Stimulated activated naive CD8-positive, alpha-beta T cell treated with anti-CD3 and anti-CD28 coated beads, Interleukin-15, amount 100 ng/mL, for 72 hours (primary cell): ENCODE data around the gene KIAA0232.

Source experiments
- ATAC-seq: fragments of 150-1000 bp; cut with Tn5 transposase; 2 replicates; pipeline ENCODE4 v1.10.0; 2021; ENCODE audit warnings: mild to moderate bottlenecking, moderate library complexity
- DNase-seq, 2 donors: peaks; one replicate each; pipeline ENCODE4 v3.0.0; 2021 to 2022
- H3K27ac Mint-ChIP-seq, 2 donors: one replicate each; pipeline ENCODE4 v1.8.0; 2022; ENCODE audit warnings: mild to moderate bottlenecking in 2 of 2, mixed read lengths in 2 of 2, moderate library complexity in 2 of 2
- H3K27me3 Mint-ChIP-seq: one replicate; pipeline ENCODE4 v1.8.0; 2022; ENCODE audit warnings: mixed read lengths
- H3K4me1 Mint-ChIP-seq: one replicate; pipeline ENCODE4 v1.8.0; 2022; ENCODE audit warnings: mild to moderate bottlenecking, mixed read lengths
- H3K4me3 Mint-ChIP-seq, 2 donors: one replicate each; pipeline ENCODE4 v1.8.0; 2022; ENCODE audit warnings: mild to moderate bottlenecking in 2 of 2, mixed read lengths in 2 of 2, moderate library complexity in 1 of 2
- H3K9me3 Mint-ChIP-seq, 2 donors: one replicate each; pipeline ENCODE4 v1.8.0; 2022; ENCODE audit warnings: mixed read lengths in 2 of 2

KIAA0232 gene, protein sequence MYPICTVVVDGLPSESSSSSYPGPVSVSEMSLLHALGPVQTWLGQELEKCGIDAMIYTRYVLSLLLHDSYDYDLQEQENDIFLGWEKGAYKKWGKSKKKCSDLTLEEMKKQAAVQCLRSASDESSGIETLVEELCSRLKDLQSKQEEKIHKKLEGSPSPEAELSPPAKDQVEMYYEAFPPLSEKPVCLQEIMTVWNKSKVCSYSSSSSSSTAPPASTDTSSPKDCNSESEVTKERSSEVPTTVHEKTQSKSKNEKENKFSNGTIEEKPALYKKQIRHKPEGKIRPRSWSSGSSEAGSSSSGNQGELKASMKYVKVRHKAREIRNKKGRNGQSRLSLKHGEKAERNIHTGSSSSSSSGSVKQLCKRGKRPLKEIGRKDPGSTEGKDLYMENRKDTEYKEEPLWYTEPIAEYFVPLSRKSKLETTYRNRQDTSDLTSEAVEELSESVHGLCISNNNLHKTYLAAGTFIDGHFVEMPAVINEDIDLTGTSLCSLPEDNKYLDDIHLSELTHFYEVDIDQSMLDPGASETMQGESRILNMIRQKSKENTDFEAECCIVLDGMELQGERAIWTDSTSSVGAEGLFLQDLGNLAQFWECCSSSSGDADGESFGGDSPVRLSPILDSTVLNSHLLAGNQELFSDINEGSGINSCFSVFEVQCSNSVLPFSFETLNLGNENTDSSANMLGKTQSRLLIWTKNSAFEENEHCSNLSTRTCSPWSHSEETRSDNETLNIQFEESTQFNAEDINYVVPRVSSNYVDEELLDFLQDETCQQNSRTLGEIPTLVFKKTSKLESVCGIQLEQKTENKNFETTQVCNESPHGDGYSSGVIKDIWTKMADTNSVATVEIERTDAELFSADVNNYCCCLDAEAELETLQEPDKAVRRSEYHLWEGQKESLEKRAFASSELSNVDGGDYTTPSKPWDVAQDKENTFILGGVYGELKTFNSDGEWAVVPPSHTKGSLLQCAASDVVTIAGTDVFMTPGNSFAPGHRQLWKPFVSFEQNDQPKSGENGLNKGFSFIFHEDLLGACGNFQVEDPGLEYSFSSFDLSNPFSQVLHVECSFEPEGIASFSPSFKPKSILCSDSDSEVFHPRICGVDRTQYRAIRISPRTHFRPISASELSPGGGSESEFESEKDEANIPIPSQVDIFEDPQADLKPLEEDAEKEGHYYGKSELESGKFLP (N-terminal part only)

DNA sequence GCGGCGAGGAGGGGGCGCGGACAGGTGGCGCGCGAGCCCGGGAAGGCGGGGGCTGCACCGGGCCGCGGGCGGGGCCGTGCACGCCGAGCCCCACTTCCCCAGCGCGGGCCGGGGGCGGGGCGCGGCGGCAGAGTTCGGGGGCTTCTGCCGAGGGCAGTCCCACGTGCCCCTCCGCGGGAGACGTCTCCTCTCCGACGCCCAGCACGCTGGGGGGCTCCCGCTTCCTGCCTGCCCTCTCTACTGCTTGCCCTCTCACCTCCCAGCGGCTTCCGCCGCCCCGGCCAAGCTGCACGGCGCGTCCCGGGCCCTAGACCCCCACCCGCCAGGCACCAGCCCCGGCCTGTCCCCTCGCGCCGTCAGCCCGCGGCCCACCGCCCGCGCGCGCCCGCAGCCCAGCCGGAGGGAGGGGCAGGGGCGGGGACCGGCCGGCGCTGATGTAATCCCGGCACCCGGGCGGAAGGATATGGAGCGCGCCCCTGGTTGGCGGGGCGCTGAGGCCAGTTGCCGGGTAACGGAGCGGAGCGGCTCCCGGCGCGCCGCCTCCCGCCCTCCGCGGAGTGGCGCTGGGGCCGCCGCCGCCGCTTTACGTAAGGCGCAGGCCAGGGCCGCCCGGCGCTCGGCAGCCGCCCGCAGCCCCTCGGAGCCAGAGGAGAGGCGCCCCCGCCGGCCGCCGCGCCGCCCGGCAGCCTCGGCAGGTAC is at the start of gene KIAA0232:
Gene KIAA0232 (plus strand): TSS at position 581 of the 699 bp plus-strand sequence. CDS start 41,727 bp downstream, outside the sequence.
- ATAC-seq (peak; percentile 82), DNase-seq (peak; percentile 91 to 94)
- H3K27me3 Mint-ChIP-seq, result no peaks in the 10 kb centered on the region
- H3K4me3 Mint-ChIP-seq, result peak within 1 kb of the TSS; percentile 90 to 92
- no peaks in the 10 kb centered on the region for H3K9me3 Mint-ChIP-seq
- peaks cover 74% of the 10 kb centered on the region for H3K4me1 Mint-ChIP-seq
- peak within 1 kb of the TSS; percentile 86 to 87 for H3K27ac Mint-ChIP-seq

DNA sequence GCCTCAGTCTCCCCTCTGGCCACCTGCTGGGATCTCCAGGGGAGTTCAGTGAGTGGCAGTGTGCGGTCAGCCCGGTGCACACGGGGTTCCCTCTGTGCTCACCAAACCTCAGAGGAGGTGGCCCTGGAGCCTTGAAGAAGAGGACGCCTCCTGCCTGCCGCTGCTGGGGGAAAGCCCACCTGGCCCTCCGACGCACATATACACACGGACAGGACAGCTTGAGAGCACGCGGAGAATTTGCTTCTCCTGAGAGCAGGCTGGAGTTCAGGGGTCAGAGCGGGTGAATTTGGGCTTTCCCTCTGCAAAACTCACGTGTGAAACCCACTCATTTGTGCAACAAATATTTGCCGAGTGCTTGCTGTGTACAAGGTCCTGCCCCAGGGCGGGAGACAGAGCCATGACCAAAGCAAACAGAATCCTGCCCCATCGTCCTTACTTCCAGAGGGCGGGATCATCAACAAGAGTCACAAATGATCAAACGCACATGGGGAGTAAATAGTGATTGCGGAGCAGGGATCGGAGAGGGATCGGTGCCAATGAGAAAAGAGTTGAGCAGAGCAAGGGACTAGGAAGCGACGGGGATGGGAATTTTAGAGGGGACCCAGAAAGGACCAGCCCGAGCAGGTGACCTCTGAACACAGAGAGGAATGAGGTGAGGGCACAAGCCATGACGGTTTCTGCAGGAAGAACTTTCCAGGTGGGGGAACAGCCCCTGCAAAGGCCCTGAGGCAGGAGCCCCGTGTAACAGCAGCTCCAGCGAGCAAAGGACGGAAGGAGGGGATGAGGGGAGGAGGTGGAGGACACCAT is 49.0 kb upstream of the KIAA0232 start:
- no peak overlapping the region for H3K27ac Mint-ChIP-seq
- H3K4me1 Mint-ChIP-seq, result peaks cover 2% of the 10 kb centered on the region
- no peak overlapping the region for H3K4me3 Mint-ChIP-seq
- no peaks in the 10 kb centered on the region for H3K27me3 Mint-ChIP-seq
- no peak for ATAC-seq
- no peaks in the 10 kb centered on the region for H3K9me3 Mint-ChIP-seq
- DNase-seq, result no peak

DNA sequence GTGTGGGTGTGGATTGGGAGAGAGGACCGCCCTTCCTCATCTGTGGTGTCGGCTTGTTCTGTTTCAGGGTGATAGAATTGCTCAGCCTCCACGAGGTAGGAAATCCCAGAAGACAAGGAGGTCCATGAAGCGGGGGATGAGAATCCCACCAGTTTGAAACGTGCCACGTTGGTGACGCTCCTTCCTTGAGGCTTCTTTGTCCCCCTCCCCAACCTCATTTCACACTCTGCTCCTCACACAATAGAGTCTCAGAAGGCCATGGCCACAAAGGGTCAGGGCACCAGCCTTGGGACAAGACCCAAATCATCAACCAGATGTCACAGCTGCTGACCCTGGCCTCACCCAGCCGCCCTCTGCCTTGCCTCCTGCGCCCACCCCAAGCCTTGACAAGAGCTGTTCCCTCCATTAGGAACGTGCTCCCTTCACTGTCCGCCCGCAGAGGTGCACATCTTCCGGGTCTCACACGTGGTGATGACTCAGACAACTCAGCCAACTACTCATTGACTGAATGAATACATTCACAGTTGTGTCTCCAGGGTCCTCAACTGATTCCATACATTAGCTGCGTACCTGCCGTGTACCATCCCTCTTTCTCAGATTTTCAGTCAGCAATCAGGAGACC is 48.3 kb upstream of the KIAA0232 start:
- DNase-seq (no peak), ATAC-seq (no peak)
- no peaks in the 10 kb centered on the region for H3K27me3 Mint-ChIP-seq
- peak overlapping the region in 1 of 2 donors; percentile 77 for H3K27ac Mint-ChIP-seq
- H3K9me3 Mint-ChIP-seq, result no peaks in the 10 kb centered on the region
- no peaks in the 10 kb centered on the region for H3K4me1 Mint-ChIP-seq
- H3K4me3 Mint-ChIP-seq, result no peak overlapping the region

DNA sequence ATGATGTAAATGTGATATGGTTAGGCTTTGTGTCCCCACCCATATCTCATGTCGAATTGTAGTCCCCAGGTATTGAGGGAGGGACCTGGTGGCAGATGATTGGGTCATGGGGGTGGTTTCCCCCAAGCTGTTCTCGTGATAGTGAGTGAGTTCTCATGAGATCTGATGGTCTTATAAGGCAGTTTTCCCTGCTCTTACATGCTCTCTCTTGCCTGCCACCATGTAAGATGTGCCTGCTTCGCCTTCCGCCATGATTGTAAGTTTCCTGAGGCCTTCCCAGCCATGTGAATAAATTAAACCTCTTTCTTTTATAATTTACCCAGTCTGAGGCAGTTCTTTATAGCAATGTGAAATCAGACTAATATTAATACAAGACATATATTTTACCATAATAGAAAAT is 42.6 kb upstream of the KIAA0232 start:
- ATAC-seq (no peak), DNase-seq (no peak)
- Mint-ChIP-seq H3K27me3 (no peaks in the 10 kb centered on the region), H3K27ac (no peak overlapping the region), H3K4me3 (no peak overlapping the region), H3K4me1 (peaks cover 8% of the 10 kb centered on the region), H3K9me3 (no peaks in the 10 kb centered on the region)

DNA sequence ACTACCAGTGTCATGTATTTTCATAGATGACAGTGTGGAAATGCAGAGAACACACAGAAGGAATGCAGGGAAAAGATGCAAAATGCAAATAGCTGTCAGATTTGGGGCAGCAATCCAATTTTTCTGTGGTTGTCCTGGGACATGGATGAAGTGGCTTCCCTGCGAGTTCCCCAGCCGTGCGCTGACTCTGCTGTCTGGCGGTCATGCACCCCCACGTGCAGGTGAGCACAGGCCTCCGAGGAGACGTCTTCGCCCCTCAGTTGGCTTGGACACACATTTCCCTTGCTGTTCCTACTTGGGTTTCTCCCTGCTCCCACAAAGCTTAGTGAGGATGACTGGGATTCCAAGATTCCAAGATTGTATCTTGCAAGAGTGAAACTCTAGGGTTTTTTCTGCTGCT is 42.2 kb upstream of the KIAA0232 start:
- H3K4me1 Mint-ChIP-seq, result peaks cover 8% of the 10 kb centered on the region
- H3K27me3 Mint-ChIP-seq, result no peaks in the 10 kb centered on the region
- ATAC-seq, result no peak
- no peak overlapping the region for H3K27ac Mint-ChIP-seq
- no peak overlapping the region for H3K4me3 Mint-ChIP-seq
- no peaks in the 10 kb centered on the region for H3K9me3 Mint-ChIP-seq
- DNase-seq, result no peak

DNA sequence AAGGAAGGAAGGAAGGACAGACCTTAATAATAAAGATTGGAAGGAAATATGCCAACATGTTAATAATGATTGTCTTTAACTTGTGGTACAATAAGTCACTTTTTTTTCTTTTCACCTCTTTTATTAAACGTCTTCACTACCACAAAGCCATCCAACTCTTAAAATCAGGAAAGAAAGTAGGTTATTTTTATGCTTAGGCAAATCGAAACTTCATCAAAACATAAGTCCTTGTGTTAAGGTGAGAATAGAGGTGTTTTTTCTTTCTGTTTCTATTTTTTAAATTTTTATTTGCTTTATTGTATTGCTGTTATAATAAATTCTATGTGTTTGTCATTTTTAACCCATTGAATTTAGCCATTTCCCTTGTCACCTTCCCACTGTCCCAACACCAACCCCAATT is 40.0 kb upstream of the KIAA0232 start:
- ATAC-seq (no peak), DNase-seq (no peak)
- H3K27me3 Mint-ChIP-seq, result no peaks in the 10 kb centered on the region
- H3K9me3 Mint-ChIP-seq, result no peaks in the 10 kb centered on the region
- peak overlapping the region in 1 of 2 donors; percentile 65 for H3K27ac Mint-ChIP-seq
- peaks cover 8% of the 10 kb centered on the region for H3K4me1 Mint-ChIP-seq
- no peak overlapping the region for H3K4me3 Mint-ChIP-seq

DNA sequence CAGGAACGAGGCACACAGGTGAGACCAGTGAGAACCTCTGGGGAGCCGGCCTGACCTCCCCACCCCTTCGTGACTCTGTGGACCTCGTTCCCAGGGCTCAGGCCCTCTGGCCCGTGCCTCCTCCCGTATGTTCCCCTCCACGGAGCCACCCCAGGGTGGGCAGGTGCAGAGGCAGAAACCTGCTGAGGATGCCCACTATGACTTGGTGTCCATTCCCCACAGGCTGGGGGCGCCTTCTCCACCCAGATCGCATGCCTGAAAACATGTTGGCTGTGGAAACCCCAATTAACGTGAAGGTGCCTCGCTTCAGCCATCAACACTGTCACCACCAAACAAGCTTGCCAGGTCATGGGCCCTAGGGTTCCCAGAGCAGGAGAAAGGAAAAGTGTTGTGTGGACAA is 39.5 kb upstream of the KIAA0232 start:
- no peaks in the 10 kb centered on the region for H3K9me3 Mint-ChIP-seq
- H3K4me3 Mint-ChIP-seq, result no peak overlapping the region
- peak overlapping the region in 1 of 2 donors; percentile 65 for H3K27ac Mint-ChIP-seq
- DNase-seq (no peak), ATAC-seq (no peak)
- H3K27me3 Mint-ChIP-seq, result no peaks in the 10 kb centered on the region
- H3K4me1 Mint-ChIP-seq, result peaks cover 8% of the 10 kb centered on the region

DNA sequence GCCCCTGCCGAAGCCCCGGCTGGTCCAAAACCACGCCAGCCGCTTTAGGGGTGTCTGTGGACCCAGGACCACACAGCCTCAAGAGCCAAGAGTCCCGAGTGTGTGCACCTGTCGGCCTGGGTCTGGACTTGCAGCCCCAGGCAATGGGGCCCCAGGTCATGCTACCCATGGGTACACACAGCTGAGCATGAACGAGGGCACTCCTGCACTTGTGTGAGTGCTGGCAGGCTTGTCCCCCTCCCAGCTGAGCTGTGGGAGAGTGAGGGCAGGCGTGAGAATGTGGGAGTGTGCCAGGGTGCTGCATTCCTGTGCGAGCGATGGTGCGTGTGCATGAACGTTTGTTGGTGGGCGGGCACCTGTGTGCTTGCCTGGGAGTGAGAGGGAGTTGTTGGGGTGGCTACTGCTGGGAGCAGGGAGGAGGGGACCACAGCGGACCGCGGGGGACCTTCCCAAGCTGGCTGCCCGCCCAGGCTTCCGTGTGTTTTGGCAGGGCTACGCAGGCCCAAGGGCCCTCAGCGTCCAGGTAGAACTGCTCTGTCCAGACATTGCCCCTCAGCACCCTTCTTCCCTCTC is 35.7 kb upstream of the KIAA0232 start:
- H3K27ac Mint-ChIP-seq, result no peak overlapping the region
- peaks cover 14% of the 10 kb centered on the region for H3K4me1 Mint-ChIP-seq
- H3K9me3 Mint-ChIP-seq, result no peaks in the 10 kb centered on the region
- H3K27me3 Mint-ChIP-seq, result no peaks in the 10 kb centered on the region
- H3K4me3 Mint-ChIP-seq, result no peak overlapping the region
- ATAC-seq (peak; percentile 19), DNase-seq (no peak)

DNA sequence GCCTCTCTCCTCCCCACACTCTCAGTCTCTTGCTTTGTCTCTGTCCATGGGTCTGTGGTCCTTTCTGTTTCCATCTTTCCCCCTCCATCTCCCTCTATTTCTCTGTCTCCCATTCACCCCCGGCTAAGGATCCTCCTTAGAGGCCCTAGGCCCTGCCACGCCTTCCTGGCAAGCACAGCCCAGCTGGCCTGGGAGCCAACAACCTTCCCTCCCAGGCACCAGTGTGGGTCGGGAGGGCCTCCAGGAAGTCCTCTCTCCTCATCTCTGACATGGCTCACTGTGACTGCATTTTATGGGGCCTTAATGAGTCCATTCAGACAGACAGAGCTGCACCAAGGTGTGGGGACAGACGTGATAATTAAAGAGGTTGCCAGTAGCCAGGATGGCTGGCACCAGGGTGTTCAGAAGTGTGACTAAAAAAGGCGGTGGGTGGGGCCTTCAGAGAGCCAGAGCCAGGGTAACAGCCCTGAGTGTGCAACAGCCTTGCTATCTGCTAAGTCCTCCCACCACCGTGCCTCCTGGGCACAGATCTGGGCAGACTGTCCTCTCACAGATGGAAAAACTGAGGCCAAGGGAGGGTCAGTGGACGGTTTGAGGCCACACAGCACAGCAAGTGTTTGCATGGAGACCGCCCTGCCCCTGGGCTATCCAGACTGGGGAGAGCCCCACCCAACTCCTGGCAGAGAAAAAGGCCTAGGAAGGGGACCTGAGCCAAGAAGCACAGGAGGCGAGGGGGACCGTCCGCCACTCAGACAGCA is 35.1 kb upstream of the KIAA0232 start:
- H3K27me3 Mint-ChIP-seq, result no peaks in the 10 kb centered on the region
- H3K27ac Mint-ChIP-seq, result peak overlapping the region in 1 of 2 donors; percentile 73
- H3K9me3 Mint-ChIP-seq, result no peaks in the 10 kb centered on the region
- peaks cover 15% of the 10 kb centered on the region for H3K4me1 Mint-ChIP-seq
- ATAC-seq (no peak), DNase-seq (no peak)
- no peak overlapping the region for H3K4me3 Mint-ChIP-seq

DNA sequence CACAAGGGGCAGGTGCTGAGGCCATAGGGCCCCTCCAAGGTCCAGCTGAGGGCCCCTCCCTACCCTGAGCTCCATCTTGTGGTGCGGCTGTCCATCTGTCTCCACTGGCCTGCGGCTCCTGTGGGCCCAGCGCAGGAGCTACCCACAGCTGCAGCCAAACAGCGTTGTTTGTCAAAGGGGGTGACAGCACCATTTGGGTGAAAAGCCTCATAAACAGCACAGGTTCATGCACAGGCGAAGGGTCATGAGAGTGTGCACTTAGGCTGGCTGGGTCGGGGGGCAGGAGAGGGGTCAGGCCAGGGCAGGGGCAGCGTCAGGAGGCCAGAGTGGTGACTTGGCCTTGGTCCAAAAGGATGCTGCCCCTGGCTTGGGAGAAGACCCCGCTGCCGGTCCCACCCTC is 34.2 kb upstream of the KIAA0232 start:
- Mint-ChIP-seq H3K27me3 (no peaks in the 10 kb centered on the region), H3K4me1 (peaks cover 9% of the 10 kb centered on the region), H3K4me3 (no peak overlapping the region), H3K9me3 (no peaks in the 10 kb centered on the region), H3K27ac (no peak overlapping the region)
- no peak for DNase-seq
- no peak for ATAC-seq

DNA sequence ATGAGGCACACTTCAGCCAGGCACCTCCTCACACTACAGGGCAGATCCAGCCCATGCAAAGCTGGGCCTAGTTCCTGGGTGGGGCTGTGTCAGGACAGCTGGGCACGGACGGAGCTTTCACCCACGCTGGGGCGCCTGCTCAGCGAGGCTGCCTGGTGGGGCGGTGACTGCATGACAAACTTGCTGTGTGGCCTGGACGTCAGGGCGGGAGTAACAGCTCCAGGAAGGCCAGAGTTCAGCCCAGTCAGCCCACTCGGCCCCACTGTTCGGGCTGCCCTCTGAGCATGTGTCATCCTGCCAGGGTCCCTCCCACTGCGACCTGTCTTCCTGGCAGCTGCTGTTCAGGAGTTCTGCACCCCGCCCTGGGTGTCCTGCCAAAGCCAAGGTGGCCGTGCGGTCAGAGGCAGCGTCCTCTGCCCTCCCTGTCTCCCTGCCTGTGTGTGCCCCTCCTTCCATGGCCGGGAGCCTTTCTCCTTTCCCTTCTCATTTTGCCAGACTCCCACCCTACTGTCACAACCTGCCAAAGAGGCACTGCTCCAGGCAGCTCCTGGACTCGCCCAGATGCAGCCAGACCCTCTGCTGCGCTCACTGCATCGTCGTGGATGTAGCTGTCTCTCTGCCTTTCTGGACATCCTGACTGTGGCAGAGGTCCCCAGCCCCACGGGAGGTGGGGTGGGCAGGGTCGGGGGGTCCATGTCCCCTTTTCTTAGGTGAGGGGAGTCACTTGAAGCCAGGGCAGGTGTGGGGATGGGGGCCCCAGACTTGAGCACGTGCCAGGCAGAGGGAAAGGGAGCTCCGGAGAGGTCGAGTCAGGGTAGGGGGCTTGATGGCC is 33.0 kb upstream of the KIAA0232 start:
- Mint-ChIP-seq H3K4me1 (peaks cover 7% of the 10 kb centered on the region), H3K4me3 (no peak overlapping the region), H3K9me3 (no peaks in the 10 kb centered on the region), H3K27ac (no peak overlapping the region), H3K27me3 (no peaks in the 10 kb centered on the region)
- ATAC-seq, result peak; percentile 19
- no peak for DNase-seq

DNA sequence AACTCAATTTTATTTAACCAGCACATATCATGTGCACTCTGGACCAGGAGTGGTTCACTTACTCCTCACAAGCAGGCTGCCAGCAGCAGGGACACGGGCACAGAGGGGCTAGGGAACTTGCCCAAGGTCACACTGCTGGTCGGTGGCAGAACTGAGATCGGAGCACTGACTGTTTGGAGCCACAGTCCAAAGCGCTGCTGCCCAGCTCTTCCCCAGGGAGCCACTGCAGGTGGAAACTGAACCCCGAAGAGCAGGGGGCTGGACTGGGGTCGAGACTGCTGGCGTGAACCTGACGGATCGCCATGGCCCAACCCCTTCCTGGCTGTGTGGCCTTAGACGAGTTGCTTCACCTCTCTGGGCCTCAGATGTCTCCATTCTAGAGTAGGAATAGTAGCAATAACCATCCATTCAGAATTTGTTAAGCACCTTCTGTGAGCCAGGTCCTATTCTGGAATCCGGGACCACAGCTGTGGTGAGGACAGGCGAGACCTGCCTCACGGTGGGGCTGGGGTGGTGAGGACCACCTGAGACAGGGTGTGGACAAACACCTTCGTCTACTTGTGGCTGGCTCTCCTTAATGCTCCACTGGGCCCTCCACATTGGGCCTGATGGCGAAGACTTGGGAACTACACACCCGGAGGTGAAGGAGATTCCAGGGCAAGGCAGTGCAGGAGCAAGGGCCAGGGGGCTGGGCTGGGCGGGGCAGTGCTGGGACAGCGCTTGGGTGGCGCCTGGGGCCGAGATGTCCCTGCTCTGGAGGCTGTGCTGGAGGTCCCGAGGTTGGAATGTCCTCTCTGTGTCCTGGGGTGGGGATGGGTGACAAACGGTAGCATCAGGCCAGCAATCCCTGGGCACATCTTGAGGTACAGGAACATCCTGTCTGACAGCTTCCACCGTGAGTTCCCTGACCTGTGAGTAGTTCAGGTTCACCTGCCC is 32.0 kb upstream of the KIAA0232 start:
- H3K4me3 Mint-ChIP-seq, result peak overlapping the region in 1 of 2 donors; percentile 47
- ATAC-seq, result no peak
- peaks cover 7% of the 10 kb centered on the region for H3K4me1 Mint-ChIP-seq
- no peaks in the 10 kb centered on the region for H3K27me3 Mint-ChIP-seq
- H3K27ac Mint-ChIP-seq, result peak overlapping the region in 1 of 2 donors; percentile 87
- H3K9me3 Mint-ChIP-seq, result no peaks in the 10 kb centered on the region
- no peak for DNase-seq
